ENCODE data around the gene TMEM63C.

Gene TMEM63C

GRCh38 chr14:77253333-77254190 is 72.0 kb downstream of the TMEM63C start:
- DNase-seq (ENCODE audit: low read depth) = no peak

- DNase-seq (ENCODE audit: low read depth) = no peak
Observed at GRCh38 chr14:77256694-77257093, 75.1 kb downstream of the TMEM63C start.

GRCh38 chr14:77257700-77258099 is 76.1 kb downstream of the TMEM63C start:
- DNase-seq (ENCODE audit: low read depth) = no peak

GRCh38 chr14:77258566-77258965 is 77.0 kb downstream of the TMEM63C start:
- no peak for DNase-seq (ENCODE audit: low read depth)

- DNase-seq (ENCODE audit: low read depth) = no peak
Observed at GRCh38 chr14:77259025-77259715, 77.6 kb downstream of the TMEM63C start.

GRCh38 chr14:77260199-77260598 is 78.6 kb downstream of the TMEM63C start:
- no peak for DNase-seq (ENCODE audit: low read depth)

GRCh38 chr14:77260631-77261030 is 79.0 kb downstream of the TMEM63C start:
- no peak for DNase-seq (ENCODE audit: low read depth)

- DNase-seq (ENCODE audit: low read depth) = no peak
Observed at GRCh38 chr14:77264466-77265186, 83.0 kb downstream of the TMEM63C start.

- DNase-seq (ENCODE audit: low read depth) = no peak
Observed at GRCh38 chr14:77265187-77265515, 83.6 kb downstream of the TMEM63C start.

GRCh38 chr14:77265561-77266335 is 84.2 kb downstream of the TMEM63C start:
- no peak for DNase-seq (ENCODE audit: low read depth)

- no peak for DNase-seq (ENCODE audit: low read depth)
Observed at GRCh38 chr14:77266336-77266735, 84.7 kb downstream of the TMEM63C start.

GRCh38 chr14:77267937-77268699 is 86.5 kb downstream of the TMEM63C start:
- DNase-seq (ENCODE audit: low read depth) = no peak

GRCh38 chr14:77268989-77269600 is 87.5 kb downstream of the TMEM63C start:
- no peak for DNase-seq (ENCODE audit: low read depth)

GRCh38 chr14:77270361-77271112 is 88.9 kb downstream of the TMEM63C start:
- no peak for DNase-seq (ENCODE audit: low read depth)

GRCh38 chr14:77271113-77271710 is 89.6 kb downstream of the TMEM63C start, which contains the start of gene NGB:
Gene NGB, minus strand, starts transcription at chr14:77271206. Its CDS starts 269 bp downstream, at chr14:77270937.
- DNase-seq (ENCODE audit: low read depth) = no peak

- no peak for DNase-seq (ENCODE audit: low read depth)
Observed at GRCh38 chr14:77272261-77272660, 90.7 kb downstream of the TMEM63C start.

GRCh38 chr14:77273796-77274195 is 92.2 kb downstream of the TMEM63C start:
- DNase-seq (ENCODE audit: low read depth) = no peak

- no peak for DNase-seq (ENCODE audit: low read depth)
Observed at GRCh38 chr14:77275041-77275580, 93.5 kb downstream of the TMEM63C start.

- no peak for DNase-seq (ENCODE audit: low read depth)
Observed at GRCh38 chr14:77275601-77276017, 94.0 kb downstream of the TMEM63C start.

All from stimulated activated CD8-positive, alpha-beta memory T cell treated with anti-CD3 and anti-CD28 coated beads, Interleukin-12 subunit alpha, Interleukin-12 subunit beta, amount 100 ng/mL, for 1 hour (primary cell).